CD8-positive, alpha-beta memory T cell (primary cell): Measurements from ENCODE around the gene MAP1S. TPM values are rescaled to one million over a fixed set of nuclear protein-coding genes. Genes with fewer than 3 reads are reported as not detected.

ENCODE experiments used
- CTCF ChIA-PET: fragments of 350-600 bp; sonication (Branson Sonifier 250); formaldehyde crosslinking; loops from one replicate; lab custom pipeline; 2021; ENCODE audit warnings: antibody characterized with exemption; lab: Charles Lee
- POLR2A ChIA-PET: fragments of 350-600 bp; sonication (Branson Sonifier 250); formaldehyde crosslinking; loops from one replicate; lab custom pipeline; 2021; ENCODE audit warnings: antibody characterized with exemption; lab: Charles Lee
- DNase-seq, 5 donors: peaks; one replicate each; pipeline versions ENCODE4 v3.0.0 to v3.0.0-alpha.2; 2020 to 2022; ENCODE audit warnings: mixed read lengths in 1 of 5
- H3K27ac ChIP-seq: one replicate; pipeline ENCODE4 v1.7.0; 2013; ENCODE audit warnings: low read depth, mild to moderate bottlenecking, low read length, moderate library complexity
- H3K27me3 ChIP-seq: 2 replicates; pipeline ENCODE4 v1.7.0; 2013; ENCODE audit warnings: low read length, mild to moderate bottlenecking; ENCODE audit not compliant: insufficient read depth, poor library complexity, severe bottlenecking
- H3K36me3 ChIP-seq: 2 replicates; pipeline ENCODE4 v1.7.0; 2013; ENCODE audit warnings: mild to moderate bottlenecking, low read length, moderate library complexity; ENCODE audit not compliant: insufficient read depth
- H3K4me1 ChIP-seq: 2 replicates; pipeline ENCODE4 v1.7.0; 2013; ENCODE audit warnings: mild to moderate bottlenecking, low read length, moderate library complexity; ENCODE audit not compliant: insufficient read depth
- H3K4me3 ChIP-seq: 2 replicates; pipeline ENCODE4 v1.7.0; 2013; ENCODE audit warnings: mild to moderate bottlenecking, low read length
- H3K9me3 ChIP-seq: 2 replicates; pipeline ENCODE4 v1.7.0; 2013; ENCODE audit warnings: mild to moderate bottlenecking, low read length
- H3K27ac Mint-ChIP-seq, 8 donors: one replicate each; pipeline ENCODE4 v1.8.0; 2020 to 2021; ENCODE audit warnings: mixed read lengths in 8 of 8, mild to moderate bottlenecking in 6 of 8, inconsistent platforms in 3 of 8, moderate library complexity in 3 of 8
- H3K27me3 Mint-ChIP-seq, 2 donors: one replicate each; pipeline ENCODE4 v1.8.0; 2020 to 2021; ENCODE audit warnings: mixed read lengths in 2 of 2, mild to moderate bottlenecking in 1 of 2, moderate library complexity in 1 of 2
- H3K36me3 Mint-ChIP-seq, 3 donors: one replicate each; pipeline ENCODE4 v1.8.0; 2020 to 2021; ENCODE audit warnings: mixed read lengths in 3 of 3, inconsistent platforms in 1 of 3, mild to moderate bottlenecking in 1 of 3
- H3K4me1 Mint-ChIP-seq, 3 donors: one replicate each; pipeline ENCODE4 v1.8.0; 2020 to 2021; ENCODE audit warnings: mixed read lengths in 3 of 3, inconsistent platforms in 1 of 3, mild to moderate bottlenecking in 1 of 3
- H3K4me3 Mint-ChIP-seq, 7 donors: one replicate each; pipeline ENCODE4 v1.8.0; 2020 to 2021; ENCODE audit warnings: mixed read lengths in 7 of 7, mild to moderate bottlenecking in 6 of 7, moderate library complexity in 4 of 7, inconsistent platforms in 2 of 7
- H3K9me3 Mint-ChIP-seq, 5 donors: one replicate each; pipeline ENCODE4 v1.8.0; 2020 to 2022; ENCODE audit warnings: mixed read lengths in 5 of 5, mild to moderate bottlenecking in 3 of 5, moderate library complexity in 2 of 5, inconsistent platforms in 1 of 5
- polyA plus RNA-seq: library from polyadenylated mRNA; unstranded; fragments of 300-500 nt; fragmentation: Illumina TruSeq; gene quantifications from one replicate; pipeline ENCODE4 v1.2.3, GENCODE V29; 2021
- total RNA-seq, 2 experiments: library from RNA; stranded (reverse); gene quantifications; one replicate each; pipeline ENCODE4 v1.2.3, GENCODE V29; 2021

Gene MAP1S
- total and polyA plus RNA-seq, 3 experiments from 2014 or later = 43.0 to 72.3 (median 66.1) TPM

- Mint-ChIP-seq H3K36me3 (peaks cover 0 to 45% (median 9%) of the 10 kb centered on the region in 3 donors), H3K27ac (peak overlapping the region in 7 of 8 donors; percentile 45 to 87 (median 75)), H3K4me3 (peak overlapping the region; percentile 83 to 94 (median 89)), H3K9me3 (no peaks in the 10 kb centered on the region), H3K27me3 (peaks cover 0 to 2% of the 10 kb centered on the region in 2 donors), H3K4me1 (peaks cover 31 to 54% (median 33%) of the 10 kb centered on the region in 3 donors)
- Histone ChIP-seq H3K36me3 (peaks cover 4% of the 10 kb centered on the region), H3K4me1 (peaks cover 32% of the 10 kb centered on the region), H3K4me3 (peak overlapping the region; percentile 83), H3K27me3 (no peaks in the 10 kb centered on the region), H3K27ac (no peak overlapping the region), H3K9me3 (no peaks in the 10 kb centered on the region)
- ChIA-PET CTCF (interaction anchor here (1.1 to 1.5 kb wide), 2 partner anchors 17 to 135 kb away, joined by 3 to 4 read pairs; no protein-coding TSS in a partner anchor), POLR2A (interaction anchor here (0.6 kb wide), 1 partner anchor 139 kb away, joined by 3 read pairs; no protein-coding TSS in a partner anchor)
- no peak for DNase-seq
Observed at GRCh38 chr19:17721111-17721628, 1.9 kb downstream of the MAP1S start.

GRCh38 chr19:17721821-17722220 is 2.5 kb downstream of the MAP1S start:
- Histone ChIP-seq H3K4me1 (peaks cover 32% of the 10 kb centered on the region), H3K9me3 (no peaks in the 10 kb centered on the region), H3K27ac (no peak overlapping the region), H3K27me3 (no peaks in the 10 kb centered on the region), H3K4me3 (no peak overlapping the region), H3K36me3 (peaks cover 4% of the 10 kb centered on the region)
- ChIA-PET CTCF (interaction anchor here (0.7 to 1.5 kb wide), 2 partner anchors 9 to 135 kb away, joined by 3 to 4 read pairs; no protein-coding TSS in a partner anchor), POLR2A (interaction anchor here (1.1 kb wide), 1 partner anchor 29 kb away, joined by 3 read pairs; the partner anchor contains the start of gene FCHO1)
- Mint-ChIP-seq H3K27ac (peak overlapping the region in 7 of 8 donors; percentile 32 to 87 (median 66)), H3K27me3 (no peaks in the 10 kb centered on the region), H3K4me1 (peaks cover 31 to 54% (median 33%) of the 10 kb centered on the region in 3 donors), H3K9me3 (no peaks in the 10 kb centered on the region), H3K36me3 (peaks cover 0 to 49% (median 9%) of the 10 kb centered on the region in 3 donors), H3K4me3 (peak overlapping the region; percentile 83 to 94 (median 89))
- no peak for DNase-seq

GRCh38 chr19:17722655-17723240 is 3.5 kb downstream of the MAP1S start:
- Histone ChIP-seq H3K36me3 (peaks cover 4% of the 10 kb centered on the region), H3K4me1 (peaks cover 32% of the 10 kb centered on the region), H3K27me3 (no peaks in the 10 kb centered on the region), H3K27ac (no peak overlapping the region), H3K4me3 (no peak overlapping the region), H3K9me3 (no peaks in the 10 kb centered on the region)
- Mint-ChIP-seq H3K27me3 (no peaks in the 10 kb centered on the region), H3K36me3 (peaks cover 0 to 55% (median 9%) of the 10 kb centered on the region in 3 donors), H3K4me3 (peak overlapping the region in 3 of 7 donors; percentile 16 to 79 (median 31)), H3K27ac (peak overlapping the region in 3 of 8 donors; percentile 54 to 93 (median 61)), H3K9me3 (no peaks in the 10 kb centered on the region), H3K4me1 (peaks cover 29 to 50% (median 31%) of the 10 kb centered on the region in 3 donors)
- POLR2A ChIA-PET = interaction anchor here (1.1 kb wide), 1 partner anchor 28 kb away, joined by 3 read pairs; the partner anchor contains the start of gene FCHO1
- no peak for DNase-seq
- CTCF ChIA-PET = interaction anchor here (0.7 to 1.5 kb wide), 2 partner anchors 8 to 134 kb away, joined by 3 to 4 read pairs; no protein-coding TSS in a partner anchor

GRCh38 chr19:17724655-17725054 is 5.4 kb downstream of the MAP1S start:
- H3K9me3 Mint-ChIP-seq = no peaks in the 10 kb centered on the region
- H3K27ac Mint-ChIP-seq = peak overlapping the region in 4 of 8 donors; percentile 46 to 85 (median 79)
- Histone ChIP-seq H3K4me3 (no peak overlapping the region), H3K9me3 (no peaks in the 10 kb centered on the region), H3K27ac (no peak overlapping the region), H3K4me1 (peaks cover 25% of the 10 kb centered on the region), H3K36me3 (peaks cover 4% of the 10 kb centered on the region), H3K27me3 (no peaks in the 10 kb centered on the region)
- peaks cover 0 to 69% (median 10%) of the 10 kb centered on the region in 3 donors for H3K36me3 Mint-ChIP-seq
- CTCF ChIA-PET = interaction anchor here (0.9 kb wide), 1 partner anchor 19 kb away, joined by 3 read pairs; no protein-coding TSS in a partner anchor
- no peaks in the 10 kb centered on the region for H3K27me3 Mint-ChIP-seq
- peaks cover 25 to 55% (median 27%) of the 10 kb centered on the region in 3 donors for H3K4me1 Mint-ChIP-seq
- DNase-seq = no peak
- H3K4me3 Mint-ChIP-seq = no peak overlapping the region
- POLR2A ChIA-PET = interaction anchor here (0.6 kb wide), 1 partner anchor 18 kb away, joined by 4 read pairs; no protein-coding TSS in a partner anchor

- H3K27ac Mint-ChIP-seq = peak overlapping the region in 2 of 8 donors; percentile 47 to 69
- H3K4me1 ChIP-seq = peaks cover 18% of the 10 kb centered on the region
- H3K4me1 Mint-ChIP-seq = peaks cover 27 to 56% (median 27%) of the 10 kb centered on the region in 3 donors
- no peak overlapping the region for H3K27ac ChIP-seq
- H3K4me3 Mint-ChIP-seq = peak overlapping the region in 1 of 7 donors; percentile 73
- H3K4me3 ChIP-seq = no peak overlapping the region
- no peaks in the 10 kb centered on the region for H3K9me3 ChIP-seq
- DNase-seq = no peak
- H3K36me3 Mint-ChIP-seq = peaks cover 0 to 71% (median 10%) of the 10 kb centered on the region in 3 donors
- no peaks in the 10 kb centered on the region for H3K9me3 Mint-ChIP-seq
- CTCF ChIA-PET = interaction anchor here (0.9 to 1.5 kb wide), 3 partner anchors 12 to 130 kb away, joined by 3 to 5 read pairs (median 3); no protein-coding TSS in a partner anchor
- H3K36me3 ChIP-seq = peaks cover 4% of the 10 kb centered on the region
- H3K27me3 Mint-ChIP-seq = no peaks in the 10 kb centered on the region
- POLR2A ChIA-PET = no interaction called here
- H3K27me3 ChIP-seq = no peaks in the 10 kb centered on the region
Observed at GRCh38 chr19:17725422-17726078, 6.3 kb downstream of the MAP1S start.

GRCh38 chr19:17726136-17726741 is 7.0 kb downstream of the MAP1S start:
- Mint-ChIP-seq H3K27me3 (no peaks in the 10 kb centered on the region), H3K9me3 (no peaks in the 10 kb centered on the region), H3K4me1 (peaks cover 25 to 56% (median 27%) of the 10 kb centered on the region in 3 donors), H3K4me3 (no peak overlapping the region), H3K27ac (no peak overlapping the region), H3K36me3 (peaks cover 3 to 77% (median 11%) of the 10 kb centered on the region in 3 donors)
- Histone ChIP-seq H3K27me3 (no peaks in the 10 kb centered on the region), H3K36me3 (peaks cover 4% of the 10 kb centered on the region), H3K4me1 (peaks cover 11% of the 10 kb centered on the region), H3K4me3 (no peak overlapping the region), H3K9me3 (no peaks in the 10 kb centered on the region), H3K27ac (no peak overlapping the region)
- ChIA-PET CTCF (interaction anchor here (1.4 to 1.5 kb wide), 2 partner anchors 11 to 129 kb away, joined by 3 to 5 read pairs; no protein-coding TSS in a partner anchor), POLR2A (interaction anchor here (0.7 kb wide), 1 partner anchor 206 kb away, joined by 3 read pairs; the partner anchor contains the start of gene CCDC124)
- no peak for DNase-seq
